Measurements from ENCODE around the gene CRX.

DNA sequence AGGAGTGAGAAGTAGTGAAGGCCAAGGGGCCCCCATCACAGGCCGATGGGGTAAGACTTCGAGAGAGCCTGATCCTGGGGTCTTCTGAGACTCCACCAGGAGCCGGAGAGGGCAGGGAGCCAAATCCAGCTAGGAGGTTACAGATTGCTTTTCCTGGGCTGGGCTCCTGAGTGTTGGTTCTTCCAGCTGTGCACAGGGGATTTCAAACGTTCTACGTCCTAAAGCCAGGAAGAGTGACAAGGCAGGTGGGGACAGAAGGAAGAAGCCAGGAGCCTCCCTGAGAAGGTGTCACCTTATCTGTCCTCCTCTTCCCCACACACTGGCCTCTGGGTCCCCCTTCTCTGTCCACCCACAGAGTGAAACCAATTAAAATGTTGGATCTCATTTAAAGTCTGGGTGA, 21.2 kb downstream of the CRX start:
- TF ChIP-seq POLR2A (IDR thresholded peaks at IDR 0.05; ENCODE audit: low read length), result no peak
- no peak for TF ChIP-seq GATA1 (IDR thresholded peaks at IDR 0.05; ENCODE audit: low read depth, low read length)

Data from erythroblast (primary cell).